GM18507 (cell line): Measurements from ENCODE around the gene ROBO1.
"Not testable (repeated sequence)": the region's sequence is repeated elsewhere in the genome, so short reads cannot be mapped to it uniquely, and the experiment has no call there.

ENCODE experiments used
- DNase-seq: peaks from one replicate; pipeline ENCODE4 v3.0.0; 2011; ENCODE audit warnings: low read depth; ENCODE audit not compliant: insufficient read length; ENCODE audit errors: extremely low spot score
- FAIRE-seq: peaks from 2 replicates; lab custom pipeline; 2011; peaks lifted over from hg19 to GRCh38; lab: Jason Lieb, UNC

Gene ROBO1

DNA sequence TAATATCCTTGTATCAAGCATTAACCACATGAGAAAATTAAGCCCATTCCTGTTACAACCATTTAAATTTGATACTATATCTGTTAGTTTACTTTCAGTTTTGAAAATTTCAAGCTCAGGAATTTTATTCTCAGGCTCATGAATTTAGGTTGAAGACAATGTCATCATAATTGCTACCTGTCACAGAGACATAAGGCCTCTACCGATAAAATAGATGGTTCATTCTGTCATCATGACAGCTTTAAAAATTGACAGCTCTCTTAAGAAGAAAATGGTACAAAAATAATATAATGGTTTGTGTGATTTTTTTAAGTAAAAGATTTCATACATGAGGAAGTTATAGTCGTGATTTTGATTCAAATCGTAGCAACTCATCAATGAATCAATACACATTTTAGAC, 1003.2 kb downstream of the ROBO1 start:
- no peak for FAIRE-seq
- no peak for DNase-seq

DNA sequence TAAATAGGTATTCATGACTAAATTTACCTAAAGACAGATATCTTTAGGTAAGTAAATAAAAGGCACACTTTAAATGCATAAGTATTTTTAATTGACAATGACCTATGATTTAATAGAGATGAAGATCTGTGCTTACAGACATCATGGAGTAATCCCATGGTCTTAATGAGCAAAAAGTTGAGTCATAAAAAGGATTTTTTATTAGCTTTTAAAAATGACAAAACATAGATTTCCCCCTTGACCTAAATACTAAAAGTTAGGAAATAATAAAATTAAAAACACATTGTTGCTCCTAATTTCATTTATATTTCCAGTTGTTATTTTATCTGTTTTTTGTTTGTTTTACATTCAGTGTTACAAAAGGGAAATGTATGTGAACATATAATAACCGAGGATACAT, 1005.7 kb downstream of the ROBO1 start:
- DNase-seq (no peak), FAIRE-seq (no peak)

DNA sequence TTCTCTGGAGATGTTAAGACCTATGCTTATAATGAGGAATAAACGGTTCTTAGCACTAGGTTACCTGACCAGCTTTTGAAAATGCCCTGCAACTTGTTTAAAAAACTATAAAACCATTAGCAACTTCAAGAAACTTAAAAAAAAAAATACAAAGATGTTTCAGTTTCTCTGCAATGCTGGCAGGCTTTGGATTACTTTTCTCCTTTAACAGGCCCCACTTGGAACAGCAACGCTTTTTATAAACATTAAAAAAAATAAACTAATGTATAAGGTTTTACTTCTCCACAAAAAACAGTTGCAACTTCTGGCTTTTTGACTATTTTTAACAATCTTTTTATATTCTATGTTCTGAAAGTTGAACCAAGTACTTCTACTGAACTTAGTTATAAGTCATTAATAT, 1006.7 kb downstream of the ROBO1 start:
- FAIRE-seq = no peak
- DNase-seq = no peak

DNA sequence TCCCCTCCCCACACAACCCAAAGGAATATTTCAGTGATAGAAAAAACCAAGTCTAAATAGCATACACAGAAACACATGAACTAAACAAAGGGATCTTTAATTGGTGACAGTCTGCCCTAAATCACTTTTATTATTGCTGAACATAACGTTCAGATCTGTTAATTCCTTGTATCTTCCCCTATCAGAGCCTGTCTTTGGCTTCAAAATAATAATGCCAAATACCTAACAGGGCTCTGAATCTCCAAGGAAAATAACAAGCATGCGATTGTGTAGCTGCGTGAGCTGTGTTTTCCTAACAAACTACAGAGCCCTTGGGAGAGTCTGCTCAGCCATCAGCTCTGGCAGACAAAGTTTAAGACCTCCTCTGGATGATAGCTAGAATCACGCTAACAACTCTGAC, 1010.1 kb downstream of the ROBO1 start:
- no peak for DNase-seq
- FAIRE-seq = no peak

DNA sequence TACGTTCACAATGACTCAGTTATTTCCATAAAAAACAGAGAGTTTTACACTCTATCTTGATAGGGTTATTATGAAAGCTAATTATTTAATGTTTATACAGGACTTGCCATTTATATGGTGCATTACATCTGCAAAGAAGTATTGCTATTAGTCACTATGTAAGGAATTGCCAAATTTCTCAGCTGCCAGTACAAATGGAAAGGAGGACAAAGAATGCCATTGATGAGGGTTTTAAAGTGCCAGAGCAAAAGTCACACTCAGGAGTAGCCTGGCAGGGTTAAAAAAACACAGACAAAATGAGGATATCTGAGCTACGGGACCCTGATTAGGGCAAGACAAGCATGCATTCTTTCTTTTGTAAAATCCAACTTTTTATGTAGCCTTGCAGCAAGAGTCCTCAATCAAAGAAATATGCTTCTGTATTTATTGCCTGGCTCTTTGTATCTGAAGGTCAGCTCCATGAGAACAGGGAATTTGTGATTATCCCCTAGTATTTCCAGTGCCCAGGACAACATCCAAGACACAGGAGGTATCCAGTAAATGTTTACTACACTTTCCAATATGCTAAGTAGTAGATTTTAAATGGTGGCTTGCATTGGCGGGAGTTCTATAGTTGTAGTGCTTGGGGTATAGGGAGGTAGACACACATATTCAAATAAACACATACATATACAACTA, 1013.6 kb downstream of the ROBO1 start:
- no peak for FAIRE-seq

DNA sequence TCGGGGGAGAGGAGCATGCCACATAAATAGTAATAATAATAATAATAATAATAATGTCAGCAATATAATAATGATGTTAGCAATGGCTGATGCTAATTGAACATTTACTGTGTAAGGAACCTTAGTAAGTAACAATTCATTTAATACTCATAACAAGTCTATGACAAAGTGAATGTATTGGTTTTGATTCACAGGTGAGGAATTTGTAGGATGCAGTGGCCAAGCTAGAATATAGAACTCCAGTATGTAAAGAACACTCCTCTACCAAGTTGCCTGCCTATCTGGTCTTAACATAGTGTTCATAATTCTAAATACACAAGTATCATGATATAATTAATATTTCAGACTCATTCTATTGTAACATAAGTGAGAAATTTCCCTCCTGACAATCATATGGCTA, 1016.5 kb downstream of the ROBO1 start:
- no peak for DNase-seq

More for the DNA sequence above, 1013.6 kb downstream of the ROBO1 start:
- no peak for DNase-seq

DNA sequence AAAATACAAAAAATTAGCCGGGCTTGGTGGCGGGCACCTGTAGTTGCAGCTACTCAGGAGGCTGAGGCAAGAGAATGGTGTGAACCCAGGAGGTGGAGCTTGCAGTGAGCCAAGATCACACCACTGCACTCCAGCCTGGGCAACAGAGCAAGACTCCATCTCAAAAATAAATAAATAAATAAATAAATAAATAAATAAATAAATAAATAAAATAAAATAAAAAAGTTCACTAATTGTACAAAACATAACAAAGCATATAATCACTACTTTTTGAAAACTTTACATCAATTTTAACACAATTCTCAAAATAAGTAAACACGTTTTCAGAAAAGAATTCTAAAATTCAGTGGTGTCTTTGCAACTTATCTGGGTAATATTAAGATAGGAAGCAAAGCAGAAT, 1017.5 kb downstream of the ROBO1 start:
- FAIRE-seq, DNase-seq: not testable (repeated sequence)

More for the DNA sequence above, 1016.5 kb downstream of the ROBO1 start:
- FAIRE-seq = no peak

DNA sequence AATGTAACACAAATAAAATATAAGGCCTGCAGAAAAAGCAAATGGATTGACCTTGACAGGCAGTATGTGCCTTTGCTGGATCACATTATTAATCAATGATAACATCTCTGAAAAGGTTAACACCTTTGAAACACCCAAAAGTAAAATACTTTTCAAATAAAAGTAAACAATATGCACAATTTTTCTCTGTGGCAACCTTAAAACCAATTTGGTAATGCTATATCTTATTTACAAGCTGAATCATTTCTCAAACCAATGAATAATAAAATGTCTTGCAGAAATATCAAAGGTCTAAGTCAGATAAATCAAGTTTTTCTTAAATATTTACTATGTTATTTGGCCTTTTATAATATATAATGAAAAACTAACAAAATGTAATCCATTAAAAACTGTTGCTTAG, 1018.7 kb downstream of the ROBO1 start:
- no peak for FAIRE-seq

DNA sequence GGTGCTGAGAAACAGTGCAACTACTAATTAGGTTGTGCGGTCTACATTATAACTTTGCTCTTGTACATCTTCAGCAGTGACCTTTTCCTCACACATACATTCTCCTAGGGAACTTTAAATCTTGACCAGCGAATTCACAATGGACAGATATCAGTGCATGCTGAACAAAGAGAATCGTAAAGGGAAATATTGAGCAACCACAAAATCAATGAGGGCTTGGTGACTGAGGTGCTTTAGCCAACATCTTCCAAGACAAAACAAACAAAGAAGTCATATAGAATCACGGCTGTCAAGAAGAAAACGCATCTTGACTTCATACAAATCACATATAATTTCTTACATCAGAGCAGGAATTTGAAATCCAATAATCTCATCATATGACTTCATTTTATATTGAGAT, 1022.0 kb downstream of the ROBO1 start:
- no peak for DNase-seq
- no peak for FAIRE-seq

More for the DNA sequence above, 1018.7 kb downstream of the ROBO1 start:
- DNase-seq = no peak

DNA sequence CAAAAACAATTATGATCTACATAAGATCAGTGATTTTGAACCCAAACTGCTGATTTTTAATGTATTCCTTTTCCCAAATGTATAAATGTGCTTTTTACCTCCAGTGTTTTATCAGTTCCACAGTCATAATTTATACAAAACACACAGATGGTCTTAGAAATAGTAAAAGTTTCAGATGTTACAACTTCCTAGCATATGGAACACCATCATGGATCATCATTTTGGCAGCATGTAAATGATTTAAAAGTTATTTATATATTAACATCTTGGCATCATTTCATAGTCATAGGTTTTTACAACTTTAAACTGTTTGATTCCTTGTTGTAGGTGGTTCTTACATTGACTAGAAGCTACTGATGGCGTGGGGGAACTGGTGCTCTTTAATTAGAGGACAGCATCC, 1025.3 kb downstream of the ROBO1 start:
- no peak for FAIRE-seq
- no peak for DNase-seq

DNA sequence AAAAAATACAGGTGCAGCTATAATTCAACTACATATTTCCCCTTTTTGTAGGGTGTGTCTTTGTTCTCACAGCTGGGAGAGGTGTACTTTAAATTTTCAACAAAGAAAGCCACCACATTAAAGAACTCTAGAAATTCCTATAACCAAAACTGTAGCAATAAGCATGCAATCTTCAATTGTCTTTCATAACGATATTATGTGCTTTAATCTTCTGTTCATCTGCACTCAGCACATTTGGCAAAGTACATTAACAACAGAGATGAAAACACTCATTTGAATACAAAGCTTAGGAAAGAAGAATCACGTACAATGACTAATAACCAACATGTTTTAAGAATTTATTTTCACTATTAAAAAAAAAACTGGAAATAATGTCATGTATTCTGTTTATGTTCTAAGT, 1025.8 kb downstream of the ROBO1 start:
- FAIRE-seq = no peak
- DNase-seq = no peak

DNA sequence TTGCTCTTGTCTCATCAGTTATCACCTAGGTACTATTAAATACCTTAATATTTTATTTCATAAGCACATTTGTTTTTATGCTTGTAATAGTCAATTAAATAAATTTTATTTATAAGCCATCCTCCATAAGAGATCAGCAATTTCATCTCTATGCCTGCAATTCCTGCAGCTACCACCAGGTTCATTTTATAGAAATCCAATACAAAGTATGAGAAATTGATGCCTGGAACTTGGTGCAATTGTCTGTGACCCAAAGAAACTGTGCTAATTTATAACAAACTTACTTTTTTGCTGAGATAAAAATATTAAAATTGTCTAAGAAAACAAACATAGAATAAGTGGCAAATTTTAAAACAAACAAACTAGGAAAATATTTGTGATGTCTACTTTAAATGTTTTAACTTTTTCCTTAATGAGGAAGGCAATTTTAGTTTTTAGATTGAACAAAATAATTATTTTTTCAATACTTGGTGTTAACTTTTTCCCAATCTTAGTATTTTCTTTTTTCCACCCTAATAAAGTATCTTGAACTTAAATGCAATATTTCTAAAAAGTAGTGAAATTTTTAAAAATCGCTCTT, 1026.6 kb downstream of the ROBO1 start:
- DNase-seq (no peak), FAIRE-seq (no peak)

DNA sequence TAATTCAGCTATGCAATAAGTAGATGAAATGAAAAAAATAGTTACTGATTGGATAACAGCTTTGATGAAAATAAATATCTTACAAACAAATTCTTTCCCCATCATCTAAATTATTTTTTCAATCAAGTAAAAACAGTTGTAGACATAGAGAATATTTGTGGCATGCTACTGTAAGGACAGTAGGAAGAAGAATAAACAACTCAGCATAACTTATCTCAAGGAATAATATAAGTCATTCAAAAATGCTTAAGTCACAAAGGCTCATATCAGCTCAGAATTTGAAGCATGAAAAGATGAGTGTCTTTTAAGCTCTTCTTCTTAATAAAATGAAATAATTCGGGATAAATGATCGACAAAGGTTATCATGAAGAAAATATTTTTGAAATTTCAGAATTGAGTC, 1029.0 kb downstream of the ROBO1 start:
- FAIRE-seq (no peak), DNase-seq (no peak)

DNA sequence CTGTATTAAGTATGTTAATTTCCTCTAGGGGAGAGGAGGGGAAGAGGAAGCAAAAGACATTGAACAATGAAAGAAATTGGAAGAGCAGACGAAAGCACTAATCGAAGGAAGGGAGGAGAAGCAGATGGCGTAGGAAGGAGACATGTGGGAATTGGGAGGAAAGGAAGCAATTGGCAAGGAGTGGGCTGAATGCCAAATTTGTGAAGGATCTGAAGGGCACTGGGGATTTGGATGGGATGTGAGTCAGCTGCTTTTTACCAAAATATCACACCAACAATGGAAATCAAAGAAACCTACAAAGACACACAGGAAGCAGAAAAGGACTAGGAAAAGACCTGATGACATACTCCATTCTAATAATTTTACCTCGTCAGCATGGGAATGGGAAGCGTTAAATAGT, 1029.8 kb downstream of the ROBO1 start:
- no peak for DNase-seq
- no peak for FAIRE-seq

DNA sequence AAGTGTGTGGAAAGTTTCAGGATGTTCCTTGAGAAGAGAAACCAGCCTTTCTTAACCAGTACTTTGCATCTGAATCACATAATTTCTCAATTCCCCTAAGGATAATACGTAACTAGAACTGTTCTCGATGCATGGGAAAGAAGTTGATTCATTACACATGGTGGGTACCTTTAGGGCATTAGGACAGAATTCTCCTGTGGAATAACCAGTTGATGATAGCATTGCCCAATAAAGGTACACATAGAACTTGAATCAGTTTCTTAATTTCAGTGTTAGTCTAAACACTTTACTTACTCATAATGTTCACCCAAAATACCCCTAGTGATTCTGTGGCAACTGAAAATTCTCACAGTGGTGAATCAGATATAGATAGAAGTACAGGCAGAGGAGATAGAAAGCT, 1030.9 kb downstream of the ROBO1 start:
- no peak for DNase-seq
- FAIRE-seq = no peak

DNA sequence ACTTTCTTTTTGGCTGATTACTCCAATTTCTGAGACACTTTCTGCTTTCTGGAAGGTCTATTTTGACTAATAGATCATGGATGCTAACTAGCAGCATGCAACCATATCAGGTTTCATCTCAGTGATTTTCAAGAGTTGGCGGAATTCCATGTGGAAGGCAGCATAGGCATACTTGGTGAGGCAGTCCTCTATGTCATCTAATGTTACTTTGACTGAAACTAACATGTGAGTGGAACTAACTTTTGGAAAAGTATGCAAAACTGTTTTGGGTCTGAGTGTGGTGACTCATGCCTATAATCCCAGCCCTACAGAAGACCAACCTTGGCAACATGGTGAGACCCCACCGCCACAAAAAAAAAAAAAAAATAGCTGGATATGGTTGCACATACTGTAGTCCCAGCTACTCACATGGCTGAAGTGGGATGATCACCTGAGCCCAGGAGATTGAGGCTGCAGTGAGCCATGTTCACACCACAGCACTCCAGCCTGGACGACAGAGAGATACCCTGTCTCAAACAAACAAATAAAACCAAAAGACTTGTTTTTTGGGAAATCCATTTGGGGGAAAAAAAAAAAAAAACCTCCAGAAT, 1033.7 kb downstream of the ROBO1 start:
- DNase-seq = no peak
- no peak for FAIRE-seq

DNA sequence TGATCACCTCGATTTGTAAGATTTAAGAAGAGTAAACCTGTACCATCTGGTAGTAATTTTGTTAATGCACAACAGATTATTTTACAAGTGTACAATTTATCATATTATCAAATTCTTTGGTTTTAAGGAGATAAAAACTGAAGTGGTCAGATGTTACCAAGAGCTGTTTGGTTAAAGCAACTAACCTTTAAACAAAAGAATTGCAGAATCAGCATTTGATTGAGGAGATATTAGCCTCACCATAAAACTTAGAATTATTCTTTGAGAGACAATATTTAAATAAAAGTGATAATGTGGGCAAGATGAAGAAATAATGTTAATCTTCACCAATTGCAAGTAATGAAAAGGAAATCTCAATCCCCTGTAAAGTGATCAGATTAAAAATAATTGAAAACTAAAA, 1034.9 kb downstream of the ROBO1 start:
- DNase-seq = no peak
- no peak for FAIRE-seq

DNA sequence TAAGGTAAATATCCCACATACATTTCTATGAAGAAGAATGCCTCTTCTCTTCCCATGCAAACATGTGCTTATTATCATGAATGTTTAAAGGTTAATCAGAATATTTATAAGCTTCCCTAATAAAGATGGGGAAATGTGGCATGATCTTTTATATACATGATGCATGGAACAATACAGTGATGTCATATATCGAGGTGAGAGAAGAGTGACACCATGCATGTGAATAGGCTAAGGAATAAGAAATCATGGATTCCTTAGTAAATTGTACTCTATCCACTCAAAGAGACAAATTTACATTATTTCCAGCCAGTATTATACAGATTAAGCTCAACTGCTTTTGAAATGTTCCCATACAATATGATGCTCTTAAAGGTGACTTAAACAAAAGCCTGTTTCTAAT, 1035.3 kb downstream of the ROBO1 start:
- no peak for FAIRE-seq
- no peak for DNase-seq

DNA sequence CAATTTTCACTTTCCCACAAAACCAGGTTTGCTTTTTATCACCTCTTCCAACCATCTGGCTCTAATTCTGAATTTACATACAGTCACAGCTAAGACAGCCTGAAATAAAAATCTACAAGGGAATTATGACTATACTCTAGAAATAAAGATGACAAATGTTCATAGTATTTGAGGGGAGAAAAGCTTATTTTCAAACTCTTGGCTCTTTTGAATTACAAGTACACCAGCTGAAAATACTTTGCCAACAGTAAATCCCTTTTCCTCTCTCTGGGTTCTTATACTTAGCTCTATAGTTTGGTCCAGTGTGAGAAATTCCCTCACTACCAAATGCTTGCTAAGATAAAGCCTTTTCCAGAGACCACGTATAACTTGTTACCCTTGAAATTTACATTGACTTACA, 1037.9 kb downstream of the ROBO1 start:
- FAIRE-seq = no peak
- DNase-seq = no peak

DNA sequence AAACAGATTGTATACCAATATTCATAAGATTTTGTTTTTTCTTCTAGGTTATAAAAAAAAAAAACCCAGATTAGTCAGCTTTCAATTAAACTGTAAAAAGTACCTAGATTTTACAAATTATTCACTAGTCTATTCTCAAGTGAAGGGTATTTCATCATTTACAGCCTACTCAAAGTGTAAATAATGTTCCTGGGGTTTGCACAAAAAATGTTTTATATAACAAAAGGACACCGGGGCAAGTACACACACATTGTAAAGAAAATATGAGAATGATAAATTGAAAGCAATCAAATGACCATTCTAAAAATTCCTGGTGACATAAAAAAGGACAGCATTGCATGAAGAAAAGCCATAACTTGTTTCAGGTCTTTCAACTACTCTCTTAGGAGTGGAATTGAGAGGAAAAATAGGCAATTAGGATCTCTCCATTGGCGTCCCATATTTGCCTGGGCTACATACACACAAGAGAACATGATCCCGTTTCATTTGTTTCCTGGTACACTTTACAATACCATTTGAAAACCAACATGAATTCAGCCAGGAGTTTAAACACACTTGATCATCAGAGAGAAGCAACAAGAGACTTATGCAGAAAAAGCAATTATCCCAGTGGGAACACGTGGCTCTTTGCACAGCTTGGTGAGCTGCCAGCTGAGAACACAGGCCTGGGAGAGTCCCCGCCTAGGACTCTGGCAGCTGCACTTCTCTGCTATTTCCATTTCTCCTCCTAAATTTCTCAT, 1039.2 kb downstream of the ROBO1 start:
- no peak for FAIRE-seq
- no peak for DNase-seq

DNA sequence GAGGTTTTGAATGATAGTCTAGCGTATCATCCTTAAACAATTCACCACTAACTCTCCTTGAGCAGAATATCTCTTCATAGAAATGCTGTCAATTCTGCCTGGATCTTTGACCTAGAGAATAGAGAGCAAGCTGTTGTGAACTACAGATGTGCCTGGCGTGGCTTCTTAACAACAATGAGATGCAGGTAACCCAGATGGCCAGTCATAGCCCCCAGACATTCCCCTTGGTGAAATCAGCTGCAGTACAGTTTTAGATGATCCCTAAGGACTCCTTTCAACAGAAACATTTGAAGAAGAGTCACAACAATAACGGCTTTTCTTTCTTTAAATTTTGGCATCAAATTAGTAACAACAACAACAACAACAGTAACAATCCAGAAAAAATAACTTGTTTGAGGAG, 1041.3 kb downstream of the ROBO1 start:
- DNase-seq (no peak), FAIRE-seq (no peak)
